ENCODE results near the gene RGS3.

RGS3 gene

DNA sequence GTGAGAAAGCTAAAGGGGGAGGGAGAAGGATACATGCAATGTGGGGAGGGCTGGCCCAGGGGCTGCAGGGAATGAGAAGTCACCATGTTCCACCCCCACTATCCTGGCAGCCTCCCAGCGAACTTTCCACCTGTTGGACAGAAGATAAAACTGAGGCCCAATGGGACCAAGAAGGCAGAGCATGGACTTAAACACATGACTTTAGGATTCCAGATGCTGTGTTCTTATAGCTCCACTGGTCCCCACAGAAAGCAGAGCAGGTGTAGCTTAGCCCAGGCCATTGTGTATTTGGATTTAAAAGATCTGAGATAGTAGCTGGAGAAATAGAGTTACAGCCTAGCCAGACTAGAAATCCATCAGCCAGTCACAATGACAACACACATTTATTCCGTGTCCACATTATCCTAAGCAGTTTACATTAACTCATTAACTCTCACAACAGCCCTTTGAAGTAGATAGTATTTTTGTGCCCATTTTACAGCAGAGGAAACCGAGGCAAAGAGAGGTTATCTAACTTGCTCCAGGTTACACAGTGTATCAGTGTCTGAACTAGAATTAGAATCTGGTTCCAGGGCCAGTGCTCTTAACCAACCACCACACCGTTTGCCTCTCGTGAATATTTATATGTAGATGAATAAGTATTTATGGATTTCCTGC lies 121.0 kb downstream of the RGS3 start:
- Histone ChIP-seq H3K9me3 (ENCODE audit: low read length) (no peaks in the 10 kb centered on the region), H3K4me1 (ENCODE audit: insufficient read depth, low read length) (peaks cover 3% of the 10 kb centered on the region), H3K4me3 (ENCODE audit: low read length) (no peak overlapping the region), H2AFZ (ENCODE audit: low read depth, low read length) (no peak overlapping the region), H3K27me3 (ENCODE audit: insufficient read depth, low read length) (no peaks in the 10 kb centered on the region), H3K36me3 (ENCODE audit: insufficient read depth, low read length) (peaks cover 9% of the 10 kb centered on the region)

GRCh38 chr9:113585085-113585442 lies 121.5 kb downstream of the RGS3 start:
- Histone ChIP-seq H3K4me1 (ENCODE audit: insufficient read depth, low read length) (peaks cover 3% of the 10 kb centered on the region), H2AFZ (ENCODE audit: low read depth, low read length) (no peak overlapping the region), H3K27me3 (ENCODE audit: insufficient read depth, low read length) (no peaks in the 10 kb centered on the region), H3K4me3 (ENCODE audit: low read length) (no peak overlapping the region), H3K36me3 (ENCODE audit: insufficient read depth, low read length) (peaks cover 9% of the 10 kb centered on the region), H3K9me3 (ENCODE audit: low read length) (no peaks in the 10 kb centered on the region)

DNA sequence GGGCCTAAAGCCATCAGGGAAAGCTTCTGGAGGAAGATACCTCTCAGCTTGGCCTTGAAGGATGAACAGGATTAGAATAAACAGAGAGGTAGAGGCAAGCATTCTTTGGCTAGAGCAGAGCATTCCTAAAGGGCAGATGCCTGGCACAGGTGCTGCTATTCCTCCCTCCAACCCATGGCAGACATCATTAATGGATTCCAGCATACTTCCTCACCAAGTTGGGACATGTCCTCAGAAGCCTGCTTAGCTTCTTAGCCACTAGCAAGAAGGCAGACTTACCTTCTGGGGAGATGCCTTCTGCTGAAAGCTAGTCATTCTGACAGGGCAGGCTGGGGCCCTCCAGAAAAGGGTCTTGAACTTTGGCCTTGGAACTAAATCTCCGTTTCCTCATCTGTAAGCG lies 122.0 kb downstream of the RGS3 start:
- no peaks in the 10 kb centered on the region for H3K27me3 ChIP-seq (ENCODE audit: insufficient read depth, low read length)
- H3K4me1 ChIP-seq (ENCODE audit: insufficient read depth, low read length): peaks cover 3% of the 10 kb centered on the region
- H3K9me3 ChIP-seq (ENCODE audit: low read length): no peaks in the 10 kb centered on the region
- H3K4me3 ChIP-seq (ENCODE audit: low read length): no peak overlapping the region
- H2AFZ ChIP-seq (ENCODE audit: low read depth, low read length): no peak overlapping the region
- H3K36me3 ChIP-seq (ENCODE audit: insufficient read depth, low read length): peaks cover 9% of the 10 kb centered on the region

- Histone ChIP-seq H3K4me3 (ENCODE audit: low read length) (no peak overlapping the region), H3K9me3 (ENCODE audit: low read length) (no peaks in the 10 kb centered on the region), H3K4me1 (ENCODE audit: insufficient read depth, low read length) (peaks cover 9% of the 10 kb centered on the region), H3K36me3 (ENCODE audit: insufficient read depth, low read length) (peaks cover 9% of the 10 kb centered on the region), H2AFZ (ENCODE audit: low read depth, low read length) (no peak overlapping the region), H3K27me3 (ENCODE audit: insufficient read depth, low read length) (no peaks in the 10 kb centered on the region)
Measured at GRCh38 chr9:113587471-113588031, 124.0 kb downstream of the RGS3 start.

- Histone ChIP-seq H3K9me3 (ENCODE audit: low read length) (no peaks in the 10 kb centered on the region), H3K4me3 (ENCODE audit: low read length) (no peak overlapping the region), H2AFZ (ENCODE audit: low read depth, low read length) (no peak overlapping the region)
Measured at GRCh38 chr9:113588242-113588810, 124.8 kb downstream of the RGS3 start.

DNA sequence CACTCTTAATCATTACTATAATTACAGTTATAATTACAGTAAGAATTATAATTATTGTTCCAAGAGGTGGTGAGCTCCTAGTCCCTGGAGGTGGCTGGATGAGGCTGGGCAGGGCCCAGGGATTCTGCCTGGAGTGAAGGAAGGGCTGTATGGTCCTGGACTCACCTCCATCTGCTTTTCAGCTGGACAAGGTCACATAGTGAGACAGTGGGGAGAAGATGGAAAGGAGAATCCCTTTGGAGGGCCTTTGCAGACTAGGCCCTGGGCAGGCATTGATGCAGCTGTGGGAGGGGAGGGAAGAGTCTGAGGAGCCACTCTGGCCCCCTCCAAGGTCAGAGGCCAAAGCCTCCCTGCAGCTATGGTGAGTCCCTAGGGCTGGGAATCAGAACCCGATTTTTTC lies 125.4 kb downstream of the RGS3 start:
- peaks cover 18% of the 10 kb centered on the region for H3K4me1 ChIP-seq (ENCODE audit: insufficient read depth, low read length)
- H3K4me3 ChIP-seq (ENCODE audit: low read length): no peak overlapping the region
- H3K9me3 ChIP-seq (ENCODE audit: low read length): no peaks in the 10 kb centered on the region
- H2AFZ ChIP-seq (ENCODE audit: low read depth, low read length): no peak overlapping the region
- H3K36me3 ChIP-seq (ENCODE audit: insufficient read depth, low read length): peaks cover 6% of the 10 kb centered on the region
- H3K27me3 ChIP-seq (ENCODE audit: insufficient read depth, low read length): no peaks in the 10 kb centered on the region

More at GRCh38 chr9:113588242-113588810, 124.8 kb downstream of the RGS3 start:
- Histone ChIP-seq H3K4me1 (ENCODE audit: insufficient read depth, low read length) (peaks cover 15% of the 10 kb centered on the region), H3K36me3 (ENCODE audit: insufficient read depth, low read length) (peaks cover 9% of the 10 kb centered on the region), H3K27me3 (ENCODE audit: insufficient read depth, low read length) (no peaks in the 10 kb centered on the region)

GRCh38 chr9:113589407-113589806 lies 125.9 kb downstream of the RGS3 start:
- peaks cover 18% of the 10 kb centered on the region for H3K4me1 ChIP-seq (ENCODE audit: insufficient read depth, low read length)
- H3K36me3 ChIP-seq (ENCODE audit: insufficient read depth, low read length): peaks cover 1% of the 10 kb centered on the region

GRCh38 chr9:113589890-113590289 lies 126.4 kb downstream of the RGS3 start:
- no peak overlapping the region for H3K4me3 ChIP-seq (ENCODE audit: low read length)
- no peak overlapping the region for H2AFZ ChIP-seq (ENCODE audit: low read depth, low read length)
- H3K9me3 ChIP-seq (ENCODE audit: low read length): no peaks in the 10 kb centered on the region
- peaks cover 21% of the 10 kb centered on the region for H3K4me1 ChIP-seq (ENCODE audit: insufficient read depth, low read length)
- no peaks in the 10 kb centered on the region for H3K27me3 ChIP-seq (ENCODE audit: insufficient read depth, low read length)
- no peaks in the 10 kb centered on the region for H3K36me3 ChIP-seq (ENCODE audit: insufficient read depth, low read length)

More at GRCh38 chr9:113589407-113589806, 125.9 kb downstream of the RGS3 start:
- H2AFZ ChIP-seq (ENCODE audit: low read depth, low read length): no peak overlapping the region
- no peak overlapping the region for H3K4me3 ChIP-seq (ENCODE audit: low read length)
- no peaks in the 10 kb centered on the region for H3K27me3 ChIP-seq (ENCODE audit: insufficient read depth, low read length)
- H3K9me3 ChIP-seq (ENCODE audit: low read length): no peaks in the 10 kb centered on the region

DNA sequence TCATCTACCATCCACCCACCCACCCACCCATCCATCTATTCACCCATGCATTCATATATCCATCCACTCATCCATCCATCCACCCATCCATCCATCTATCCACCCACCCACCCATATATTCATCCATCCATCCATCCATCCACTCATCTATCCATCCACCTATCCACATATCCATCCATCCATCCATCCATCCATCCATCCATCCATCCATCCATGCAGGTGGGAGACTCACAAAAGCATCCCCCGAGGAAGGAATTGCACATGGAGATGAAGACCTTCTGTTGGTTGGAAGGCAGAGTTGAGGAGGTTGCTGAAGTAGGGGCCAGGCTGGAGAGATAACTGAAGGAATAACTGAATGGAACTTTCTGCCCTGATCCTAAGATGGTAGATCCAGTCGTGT lies 126.9 kb downstream of the RGS3 start:
- H3K4me1 ChIP-seq (ENCODE audit: insufficient read depth, low read length): peaks cover 25% of the 10 kb centered on the region

DNA sequence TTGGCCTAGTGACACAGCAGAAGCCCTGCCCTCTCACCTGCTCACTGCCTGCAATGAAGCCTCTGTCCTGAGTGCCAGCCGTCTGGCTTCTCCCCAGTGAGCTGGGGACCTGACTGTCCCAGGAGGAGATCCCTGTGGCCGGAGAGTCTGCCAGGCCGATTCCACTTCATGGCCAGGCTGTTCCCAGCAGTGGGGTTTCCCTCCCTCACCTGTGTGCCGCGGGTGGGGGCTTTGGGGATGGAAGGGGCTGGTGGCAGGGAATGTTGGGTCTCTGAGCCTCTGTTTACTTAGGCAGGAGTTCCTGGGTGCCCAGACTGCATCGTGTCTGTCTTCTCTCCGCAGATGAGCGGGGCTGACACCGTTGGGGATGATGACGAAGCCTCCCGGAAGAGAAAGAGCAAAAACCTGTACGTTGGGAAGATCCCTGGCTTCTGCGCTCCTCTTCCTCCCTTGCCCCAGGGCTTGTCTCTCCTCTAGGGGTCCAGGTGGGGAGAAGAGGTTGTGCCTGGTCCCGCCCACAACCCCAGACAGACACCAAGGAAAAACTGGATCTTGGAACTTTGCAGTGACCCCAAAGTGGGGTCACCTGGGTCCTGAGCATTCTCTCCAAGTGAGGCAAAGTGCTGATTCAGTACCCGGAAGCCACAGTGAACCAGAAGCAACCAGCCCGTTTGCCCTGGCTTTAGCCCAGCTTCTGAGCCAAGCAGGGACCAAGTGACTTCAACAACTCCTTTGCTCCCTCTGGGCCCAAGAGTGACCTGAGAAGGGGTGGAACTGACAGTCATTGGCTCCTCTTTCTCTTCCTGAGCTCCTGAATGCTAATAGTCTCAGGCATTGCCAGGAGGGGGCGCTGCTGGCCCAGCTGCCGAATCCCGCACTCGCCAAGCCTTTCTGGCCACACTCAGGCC lies 127.7 kb downstream of the RGS3 start:
- H3K27me3 ChIP-seq (ENCODE audit: insufficient read depth, low read length): no peaks in the 10 kb centered on the region
- H2AFZ ChIP-seq (ENCODE audit: low read depth, low read length): no peak overlapping the region
- H3K4me1 ChIP-seq (ENCODE audit: insufficient read depth, low read length): peaks cover 25% of the 10 kb centered on the region
- H3K4me3 ChIP-seq (ENCODE audit: low read length): no peak overlapping the region
- no peaks in the 10 kb centered on the region for H3K9me3 ChIP-seq (ENCODE audit: low read length)
- peaks cover under 1% of the 10 kb centered on the region for H3K36me3 ChIP-seq (ENCODE audit: insufficient read depth, low read length)

More for the DNA sequence above, 126.9 kb downstream of the RGS3 start:
- Histone ChIP-seq H2AFZ (ENCODE audit: low read depth, low read length) (no peak overlapping the region), H3K27me3 (ENCODE audit: insufficient read depth, low read length) (no peaks in the 10 kb centered on the region), H3K9me3 (ENCODE audit: low read length) (no peaks in the 10 kb centered on the region), H3K36me3 (ENCODE audit: insufficient read depth, low read length) (no peaks in the 10 kb centered on the region), H3K4me3 (ENCODE audit: low read length) (no peak overlapping the region)

DNA sequence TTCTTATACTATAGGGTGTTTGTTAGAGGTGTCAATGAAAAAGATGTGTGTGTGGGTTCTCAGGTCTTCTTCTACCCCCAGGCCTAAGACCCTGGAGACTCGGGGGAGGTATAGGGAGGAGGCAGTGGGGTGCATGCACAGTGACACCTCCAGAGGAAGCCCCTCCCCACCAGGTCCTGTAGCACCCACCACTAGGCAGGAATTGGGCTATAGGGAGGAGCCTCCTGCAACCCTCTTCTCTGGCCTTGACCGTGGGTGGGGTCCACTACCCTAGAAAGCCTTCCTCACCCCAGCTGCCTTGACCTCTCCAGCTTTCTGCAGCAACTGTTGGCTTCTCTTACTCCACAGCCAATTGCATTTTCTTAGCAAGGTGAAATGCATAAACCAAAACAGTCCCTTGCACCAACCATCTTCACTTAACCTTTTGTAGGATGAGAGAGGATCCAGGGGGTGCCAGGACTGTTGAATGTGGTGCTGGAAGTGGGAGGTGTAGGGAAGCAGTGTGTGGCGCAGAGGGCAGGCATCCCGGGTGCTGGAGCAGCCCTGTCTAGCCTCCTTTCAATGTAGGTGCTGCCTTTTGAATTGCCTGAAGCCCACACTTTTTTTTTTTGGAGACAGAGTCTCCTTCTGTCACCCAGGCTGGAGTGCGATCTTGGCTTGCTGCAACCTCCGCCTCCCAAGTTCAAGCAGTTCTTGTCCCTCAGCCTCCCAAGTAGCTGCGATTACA lies 128.5 kb downstream of the RGS3 start:
- Histone ChIP-seq H3K4me1 (ENCODE audit: insufficient read depth, low read length) (peaks cover 25% of the 10 kb centered on the region), H3K27me3 (ENCODE audit: insufficient read depth, low read length) (no peaks in the 10 kb centered on the region), H2AFZ (ENCODE audit: low read depth, low read length) (no peak overlapping the region), H3K36me3 (ENCODE audit: insufficient read depth, low read length) (peaks cover 8% of the 10 kb centered on the region), H3K9me3 (ENCODE audit: low read length) (no peaks in the 10 kb centered on the region), H3K4me3 (ENCODE audit: low read length) (no peak overlapping the region)

GRCh38 chr9:113592876-113593575 lies 129.5 kb downstream of the RGS3 start:
- Histone ChIP-seq H3K4me1 (ENCODE audit: insufficient read depth, low read length) (peaks cover 25% of the 10 kb centered on the region), H3K27me3 (ENCODE audit: insufficient read depth, low read length) (no peaks in the 10 kb centered on the region), H2AFZ (ENCODE audit: low read depth, low read length) (no peak overlapping the region), H3K36me3 (ENCODE audit: insufficient read depth, low read length) (peaks cover 8% of the 10 kb centered on the region), H3K9me3 (ENCODE audit: low read length) (no peaks in the 10 kb centered on the region), H3K4me3 (ENCODE audit: low read length) (no peak overlapping the region)

Measured in neuron (in vitro differentiated cells).